GM21447 (cell line): ENCODE measurements around the gene USP38.
"Not testable (repeated sequence)": the region's sequence is repeated elsewhere in the genome, so short reads cannot be mapped to it uniquely, and the experiment has no call there.

Experiments
- ATAC-seq: cut with Tn5 transposase; IDR thresholded peaks from one replicate; pipeline ENCODE4 v1.9.1; 2021; ENCODE audit not compliant: unreplicated experiment

Gene USP38, protein sequence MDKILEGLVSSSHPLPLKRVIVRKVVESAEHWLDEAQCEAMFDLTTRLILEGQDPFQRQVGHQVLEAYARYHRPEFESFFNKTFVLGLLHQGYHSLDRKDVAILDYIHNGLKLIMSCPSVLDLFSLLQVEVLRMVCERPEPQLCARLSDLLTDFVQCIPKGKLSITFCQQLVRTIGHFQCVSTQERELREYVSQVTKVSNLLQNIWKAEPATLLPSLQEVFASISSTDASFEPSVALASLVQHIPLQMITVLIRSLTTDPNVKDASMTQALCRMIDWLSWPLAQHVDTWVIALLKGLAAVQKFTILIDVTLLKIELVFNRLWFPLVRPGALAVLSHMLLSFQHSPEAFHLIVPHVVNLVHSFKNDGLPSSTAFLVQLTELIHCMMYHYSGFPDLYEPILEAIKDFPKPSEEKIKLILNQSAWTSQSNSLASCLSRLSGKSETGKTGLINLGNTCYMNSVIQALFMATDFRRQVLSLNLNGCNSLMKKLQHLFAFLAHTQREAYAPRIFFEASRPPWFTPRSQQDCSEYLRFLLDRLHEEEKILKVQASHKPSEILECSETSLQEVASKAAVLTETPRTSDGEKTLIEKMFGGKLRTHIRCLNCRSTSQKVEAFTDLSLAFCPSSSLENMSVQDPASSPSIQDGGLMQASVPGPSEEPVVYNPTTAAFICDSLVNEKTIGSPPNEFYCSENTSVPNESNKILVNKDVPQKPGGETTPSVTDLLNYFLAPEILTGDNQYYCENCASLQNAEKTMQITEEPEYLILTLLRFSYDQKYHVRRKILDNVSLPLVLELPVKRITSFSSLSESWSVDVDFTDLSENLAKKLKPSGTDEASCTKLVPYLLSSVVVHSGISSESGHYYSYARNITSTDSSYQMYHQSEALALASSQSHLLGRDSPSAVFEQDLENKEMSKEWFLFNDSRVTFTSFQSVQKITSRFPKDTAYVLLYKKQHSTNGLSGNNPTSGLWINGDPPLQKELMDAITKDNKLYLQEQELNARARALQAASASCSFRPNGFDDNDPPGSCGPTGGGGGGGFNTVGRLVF

DNA sequence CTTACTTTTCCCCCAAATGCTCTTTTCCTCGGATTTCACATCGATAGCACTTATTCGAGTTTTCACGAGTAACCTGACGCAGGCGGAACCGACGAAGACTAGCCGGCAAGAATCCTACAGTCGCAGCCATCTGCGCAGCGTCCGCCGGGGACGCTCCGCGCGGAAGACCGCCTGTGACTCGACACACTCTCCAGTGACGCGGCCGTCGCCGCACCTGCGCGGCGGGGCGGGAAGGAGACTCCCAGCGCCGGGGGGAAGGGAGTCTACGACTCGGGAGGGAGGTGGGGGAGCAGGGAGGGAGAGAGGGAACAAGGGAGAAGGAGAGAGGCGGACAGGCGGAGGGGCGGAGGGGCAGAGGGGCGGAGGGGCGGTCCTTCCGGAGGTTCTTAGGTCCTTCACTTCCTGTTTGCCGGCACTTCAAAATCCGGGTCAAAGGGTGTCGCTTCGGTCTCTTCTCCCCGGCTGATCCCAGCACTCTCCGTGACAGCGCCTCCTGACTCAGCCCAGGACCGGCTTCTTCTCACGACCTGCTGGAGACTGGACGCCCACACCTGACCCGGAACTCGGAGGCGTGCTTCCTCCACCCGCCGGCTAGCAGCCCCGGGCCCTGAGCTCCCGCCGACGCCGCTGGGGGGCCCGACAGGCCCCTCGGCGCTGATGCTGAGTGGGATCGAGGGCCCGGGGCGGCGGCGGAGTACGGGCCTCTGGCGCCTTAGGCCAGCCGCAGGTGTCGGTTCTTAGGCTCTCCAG is at the start of gene USP38:
Gene USP38 (plus strand): TSS at position 415 of the 750 bp plus-strand sequence. CDS start 534 bp downstream, outside the sequence.
- ATAC-seq, result peak; percentile 74

DNA sequence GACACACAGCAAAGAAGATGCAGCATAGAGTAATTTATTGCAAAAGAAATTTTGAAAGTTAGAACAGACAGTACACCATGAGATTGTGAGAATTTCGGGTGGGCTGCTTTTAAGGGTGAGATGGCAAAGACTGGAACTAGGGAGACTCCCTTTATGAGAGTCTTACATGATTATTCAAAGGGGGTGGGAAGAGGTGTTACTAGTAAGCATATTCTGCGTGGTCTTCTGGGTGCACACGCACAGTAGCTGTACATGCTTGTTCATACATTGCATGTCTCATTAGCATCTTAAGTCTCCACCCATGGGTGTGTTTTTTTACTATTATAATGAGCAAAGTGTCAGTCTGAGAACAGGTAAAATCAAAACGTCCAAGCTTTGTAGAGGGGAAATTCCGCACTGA is 49.4 kb upstream of the USP38 start:
- no peak for ATAC-seq

DNA sequence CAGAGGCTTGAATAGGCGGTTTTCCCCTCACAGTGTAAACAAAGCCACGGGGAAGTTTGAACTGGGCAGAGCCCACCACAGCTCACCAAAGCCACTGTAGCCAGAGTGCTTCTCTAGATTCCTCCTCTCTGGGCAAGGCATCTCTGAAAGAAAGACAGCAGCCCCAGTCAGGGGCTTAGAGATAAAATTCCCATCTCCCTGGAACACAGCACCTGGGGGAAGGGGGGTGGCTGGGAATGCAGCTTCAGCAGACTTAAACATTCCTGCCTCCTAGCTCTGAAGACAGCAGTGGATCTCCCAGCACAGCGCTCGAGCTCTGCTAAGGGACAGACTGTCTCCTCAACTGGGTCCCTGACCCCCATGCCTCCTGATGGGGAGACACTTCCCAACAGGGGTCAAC is 44.0 kb upstream of the USP38 start:
- ATAC-seq, result no peak

DNA sequence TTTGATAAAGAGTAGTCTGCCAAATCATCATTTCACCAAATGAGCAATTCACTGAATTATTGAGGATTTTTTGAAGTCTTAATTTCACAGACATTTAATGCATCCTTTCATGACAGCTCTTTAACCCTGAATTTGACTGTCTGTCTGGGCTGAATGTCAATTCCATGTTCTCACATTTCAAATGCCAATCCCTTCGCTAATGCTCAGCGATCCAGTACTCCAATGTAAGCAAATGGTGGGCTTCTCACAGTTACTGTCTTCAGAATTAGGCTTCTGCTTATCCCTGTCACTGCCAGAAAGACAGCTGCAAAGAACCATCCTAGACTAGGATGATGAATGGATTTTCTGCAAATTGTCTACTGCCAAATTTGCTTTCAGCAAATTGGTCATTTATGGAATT is 36.2 kb upstream of the USP38 start:
- ATAC-seq, result no peak

DNA sequence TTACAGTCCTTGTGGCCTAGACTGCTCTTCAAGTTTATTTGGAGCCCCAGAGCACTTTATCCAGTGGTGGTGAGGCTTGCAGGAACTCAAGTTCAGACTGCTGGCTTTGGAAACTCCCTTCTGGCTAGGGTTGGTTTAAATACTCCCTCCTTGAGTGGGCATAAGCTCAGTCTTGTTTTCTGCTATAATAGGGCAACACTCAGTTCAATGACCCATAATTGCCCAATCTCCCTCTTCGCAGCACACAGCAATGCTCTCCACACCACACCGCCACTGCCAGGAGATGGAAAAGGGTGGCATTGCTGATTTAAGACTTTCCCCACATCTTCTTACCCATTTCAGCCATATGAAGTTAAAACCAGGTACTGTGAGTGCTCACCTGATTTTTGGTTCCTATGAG is 27.9 kb upstream of the USP38 start:
- ATAC-seq, result no peak

DNA sequence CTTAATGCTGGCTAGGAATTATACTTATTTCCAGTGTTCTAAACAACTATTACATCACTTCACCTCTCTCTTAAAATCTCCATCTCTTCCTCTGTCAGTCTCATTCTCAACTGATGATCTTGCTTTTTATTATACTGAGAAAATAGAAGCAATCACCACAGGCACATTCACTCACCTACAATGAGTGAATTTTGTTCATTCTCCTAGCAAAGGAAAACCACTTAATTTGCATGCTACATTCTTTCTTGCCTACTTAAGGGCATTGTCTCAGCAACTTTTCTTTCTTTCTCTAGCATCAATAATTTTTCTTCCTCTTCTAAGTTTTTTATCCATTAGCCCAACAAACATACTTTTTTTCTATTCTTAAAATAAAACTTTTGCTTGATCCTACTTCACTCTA is 21.1 kb upstream of the USP38 start:
- no peak for ATAC-seq

DNA sequence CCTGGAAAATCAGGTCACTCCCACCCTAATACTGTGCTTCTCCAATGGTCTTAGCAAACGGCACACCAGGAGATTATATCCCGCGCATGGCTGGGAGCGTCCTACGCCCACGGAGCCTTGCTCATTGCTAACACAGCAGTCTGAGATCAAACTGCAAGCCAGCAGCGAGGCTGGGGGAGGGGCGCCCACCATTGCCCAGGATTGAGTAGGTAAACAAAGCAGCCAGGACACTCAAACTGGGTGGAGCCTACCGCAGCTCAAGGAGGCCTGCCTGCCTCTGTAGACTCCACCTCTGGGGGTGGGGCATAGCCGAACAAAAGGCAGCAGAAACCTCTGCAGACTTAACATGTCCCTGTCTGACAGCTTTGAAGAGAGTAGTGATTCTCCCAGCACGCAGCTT is 18.0 kb upstream of the USP38 start:
- not testable (repeated sequence) for ATAC-seq

DNA sequence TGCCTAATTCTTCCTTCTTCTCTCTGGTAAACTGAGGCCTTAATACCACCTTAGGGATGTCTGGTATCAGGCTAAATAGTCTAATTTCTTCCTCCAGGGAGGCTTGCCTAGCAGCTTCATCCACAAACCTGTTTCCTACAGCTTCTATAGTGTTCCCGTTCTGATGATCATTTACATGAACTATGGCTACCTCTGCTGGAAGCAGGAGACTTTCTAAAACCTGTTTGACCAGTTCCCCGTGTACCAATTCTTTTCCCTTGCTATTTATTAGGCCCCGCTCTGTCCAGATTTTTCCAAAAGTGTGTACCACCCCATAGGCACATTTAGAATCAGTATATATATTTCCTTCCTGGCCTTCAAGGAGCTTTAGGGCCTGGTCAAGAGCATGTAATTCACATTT is 5.8 kb upstream of the USP38 start:
- ATAC-seq, result no peak

DNA sequence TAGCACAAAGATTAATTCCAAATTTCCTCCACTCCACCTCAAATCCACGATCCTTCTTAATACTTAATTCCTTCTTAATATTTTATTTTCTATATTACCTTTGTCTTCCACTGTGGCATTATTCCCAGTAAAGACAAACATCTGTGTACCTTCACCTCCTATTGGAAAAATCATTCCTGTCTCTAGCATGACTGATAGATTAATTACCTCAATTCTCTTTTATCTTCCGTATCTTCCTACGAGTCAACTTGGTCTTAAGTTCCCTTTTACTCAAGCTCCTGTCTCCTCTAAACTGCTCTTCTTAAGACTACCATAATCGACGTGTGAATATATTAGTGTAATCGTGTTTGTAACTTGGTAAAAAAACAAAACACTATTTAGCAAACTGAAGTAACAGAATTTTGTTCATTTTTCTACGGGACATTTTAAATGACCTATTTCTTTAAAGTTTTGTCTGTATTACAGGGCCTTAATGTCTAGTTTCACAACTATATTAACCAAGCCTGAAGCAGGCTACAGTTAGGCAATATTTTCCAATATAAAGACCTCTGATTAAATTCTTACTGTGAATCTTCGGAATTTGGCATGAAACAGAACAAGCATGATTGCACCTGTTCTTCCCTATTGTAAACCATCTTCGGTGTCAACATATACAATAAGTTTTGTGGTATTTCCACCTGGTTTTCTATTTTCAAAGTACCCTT is 1.1 kb upstream of the USP38 start:
- ATAC-seq, result no peak

DNA sequence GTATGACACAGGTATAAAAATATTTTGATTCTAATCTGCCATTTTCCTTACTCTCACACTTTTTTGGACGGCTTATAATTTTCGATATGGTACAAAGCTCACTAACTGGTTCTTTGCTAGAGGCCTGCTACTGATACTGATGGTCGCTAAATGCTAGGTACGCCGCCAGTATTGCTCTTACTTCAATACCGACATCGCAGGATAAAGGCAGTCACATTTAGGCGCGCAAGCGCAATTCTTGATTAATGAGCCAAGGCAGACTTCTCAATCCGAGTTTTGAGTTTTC is 557 bp upstream of the USP38 start:
- ATAC-seq, result peak; percentile 12

DNA sequence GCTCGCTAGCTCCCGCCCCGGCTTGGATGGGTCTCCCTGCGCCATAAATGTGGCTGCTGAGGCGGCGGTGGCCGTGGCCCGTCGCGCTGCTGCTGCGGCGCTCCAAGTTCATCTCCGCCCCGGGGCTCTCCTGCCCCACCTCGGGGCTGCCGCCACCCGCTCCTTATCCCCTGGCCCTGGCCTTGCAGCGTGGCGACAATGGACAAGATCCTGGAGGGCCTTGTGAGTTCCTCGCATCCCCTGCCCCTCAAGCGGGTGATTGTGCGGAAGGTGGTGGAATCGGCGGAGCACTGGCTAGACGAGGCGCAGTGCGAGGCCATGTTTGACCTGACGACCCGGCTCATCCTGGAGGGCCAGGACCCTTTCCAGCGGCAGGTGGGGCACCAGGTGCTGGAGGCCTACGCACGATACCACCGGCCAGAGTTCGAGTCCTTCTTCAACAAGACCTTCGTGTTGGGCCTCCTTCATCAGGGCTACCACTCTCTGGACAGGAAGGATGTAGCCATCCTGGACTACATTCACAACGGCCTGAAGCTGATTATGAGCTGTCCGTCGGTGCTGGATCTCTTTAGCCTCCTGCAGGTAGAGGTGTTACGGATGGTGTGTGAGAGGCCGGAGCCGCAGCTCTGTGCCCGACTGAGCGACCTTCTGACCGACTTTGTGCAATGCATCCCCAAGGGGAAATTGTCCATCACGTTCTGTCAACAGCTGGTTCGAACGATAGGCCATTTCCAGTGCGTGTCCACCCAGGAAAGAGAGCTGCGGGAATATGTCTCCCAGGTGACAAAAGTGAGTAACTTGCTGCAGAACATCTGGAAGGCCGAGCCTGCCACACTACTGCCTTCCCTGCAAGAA is 763 bp downstream of the USP38 start:
- peak; percentile 19 for ATAC-seq

DNA sequence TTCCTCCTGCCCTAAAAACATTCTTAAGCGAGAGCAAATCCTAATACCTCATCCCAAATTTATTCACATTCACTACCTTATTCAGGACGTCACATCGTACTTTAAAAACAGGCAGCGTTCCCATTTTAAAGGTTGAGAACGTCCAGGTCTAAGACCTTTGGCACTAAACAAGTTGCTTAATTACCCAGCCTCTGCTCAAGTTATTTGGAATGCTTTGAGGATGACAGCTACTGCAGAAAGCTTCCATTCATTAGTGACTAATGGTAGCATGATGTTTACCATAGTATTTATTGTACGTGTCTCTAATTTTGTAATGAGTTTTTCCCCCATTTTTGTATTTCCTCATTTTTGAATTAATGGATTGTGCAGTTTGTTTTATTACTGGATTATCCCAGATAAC is 1.5 kb downstream of the USP38 start:
- ATAC-seq, result no peak

DNA sequence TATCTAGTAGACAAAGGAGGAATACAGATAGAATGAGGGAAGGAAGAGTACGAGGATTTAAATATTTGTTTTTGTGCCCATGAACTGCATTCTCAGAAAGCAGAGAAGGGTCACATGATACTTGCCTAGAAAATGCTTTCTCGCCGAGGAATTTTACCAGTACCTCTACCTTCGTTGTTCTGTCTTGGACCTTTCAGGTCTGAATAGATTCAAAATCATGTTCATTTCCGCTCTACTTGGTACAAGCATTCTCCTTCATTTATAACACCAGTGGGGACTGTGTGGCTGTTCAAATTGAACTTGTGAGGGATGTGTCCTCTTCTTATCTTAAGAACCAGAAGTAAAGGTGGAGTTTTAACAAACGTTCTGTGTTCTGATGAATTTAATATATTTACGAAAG is 1.9 kb downstream of the USP38 start:
- no peak for ATAC-seq

DNA sequence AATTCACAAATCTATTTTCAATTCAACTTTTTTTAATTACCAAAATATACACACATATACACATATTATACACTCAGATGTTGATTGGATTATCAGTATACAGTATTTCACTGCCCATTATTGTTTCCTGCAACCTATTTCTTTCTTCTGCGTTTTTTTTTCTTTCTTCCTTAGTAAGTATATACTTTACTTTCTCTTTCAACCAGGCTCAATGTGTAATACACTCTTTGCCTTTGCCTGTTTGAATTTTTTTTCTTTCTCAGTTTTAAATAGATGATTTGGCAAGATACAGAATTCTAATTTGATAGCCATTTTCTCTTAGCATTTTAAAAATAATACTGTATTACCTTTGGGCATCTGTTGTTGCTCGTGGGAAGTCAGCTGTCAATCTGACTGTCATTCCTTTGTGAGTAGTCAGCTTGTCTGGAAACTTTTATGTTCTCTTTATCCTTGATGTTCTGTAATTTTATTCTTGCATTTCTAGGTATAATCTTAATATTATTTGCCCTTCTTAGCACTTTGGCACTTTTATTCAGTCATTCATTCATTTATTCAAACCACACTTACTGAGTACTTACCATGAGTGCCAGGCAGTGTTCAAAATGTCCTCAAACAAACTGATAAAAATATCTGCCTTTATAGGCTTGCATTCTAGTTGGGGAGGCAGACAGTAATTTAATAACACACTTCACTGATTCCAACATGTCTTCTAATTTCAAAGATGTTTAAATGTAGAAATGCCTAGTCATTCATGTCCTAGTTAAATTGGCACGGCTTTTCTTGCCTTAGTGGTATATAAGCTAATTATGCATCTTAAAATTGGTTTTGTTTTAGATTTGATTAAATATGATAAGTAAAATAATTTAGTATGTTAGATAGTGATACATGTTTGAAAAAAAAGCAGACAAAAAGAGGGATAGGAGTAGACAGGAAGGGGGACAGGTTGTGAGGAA is 3.7 kb downstream of the USP38 start:
- no peak for ATAC-seq

DNA sequence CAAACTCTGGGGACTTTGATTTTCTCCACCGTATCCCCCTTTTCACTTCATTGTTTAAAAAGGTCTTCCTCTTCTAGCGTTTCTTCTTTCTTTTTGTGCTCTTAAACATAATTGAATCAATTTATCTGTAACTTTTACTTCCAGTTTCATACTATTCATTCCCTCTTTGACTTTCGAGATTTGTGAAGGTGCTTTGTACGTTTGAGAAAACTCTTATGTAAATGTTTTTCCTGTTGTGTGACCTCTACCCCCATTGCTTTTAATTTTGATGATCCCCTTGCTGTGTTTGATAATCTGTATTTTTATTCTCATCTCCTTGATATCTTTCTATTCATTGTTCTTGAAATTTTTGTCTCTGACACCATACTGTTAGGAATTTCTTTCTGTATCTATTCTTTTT is 4.8 kb downstream of the USP38 start:
- ATAC-seq, result peak; percentile 17

DNA sequence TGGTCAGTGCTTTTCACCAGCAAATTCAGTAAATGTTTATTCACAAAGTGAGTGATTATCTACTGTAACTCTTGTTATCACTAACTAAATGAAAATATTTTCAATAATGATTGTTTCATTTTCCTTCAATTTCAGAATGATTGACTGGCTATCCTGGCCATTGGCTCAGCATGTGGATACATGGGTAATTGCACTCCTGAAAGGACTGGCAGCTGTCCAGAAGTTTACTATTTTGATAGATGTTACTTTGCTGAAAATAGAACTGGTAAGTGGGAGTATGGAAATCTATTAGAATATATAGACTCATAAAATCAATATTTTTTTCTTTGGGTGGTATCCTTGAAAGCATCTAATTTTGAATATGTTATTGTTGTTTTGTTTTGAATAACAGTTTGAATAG is 10.9 kb downstream of the USP38 start:
- ATAC-seq, result no peak

DNA sequence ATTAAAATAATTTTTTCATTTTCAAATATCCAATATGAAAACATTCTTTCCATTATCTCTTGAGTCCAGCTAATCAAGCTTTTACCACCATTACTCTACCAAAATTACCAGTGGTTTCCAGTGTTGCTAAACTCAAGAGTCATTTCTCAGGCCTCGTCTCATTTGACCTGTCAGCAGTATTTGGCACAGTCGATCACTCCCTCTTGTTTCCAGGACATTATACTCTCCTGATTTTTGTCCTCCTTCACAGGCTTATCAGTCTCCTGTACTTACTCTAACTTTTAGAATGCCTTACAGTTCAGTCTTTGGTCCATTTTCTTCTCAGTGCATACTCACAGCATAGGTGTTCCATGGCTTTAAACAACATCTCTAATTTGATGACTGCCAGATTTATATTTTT is 11.6 kb downstream of the USP38 start:
- no peak for ATAC-seq

DNA sequence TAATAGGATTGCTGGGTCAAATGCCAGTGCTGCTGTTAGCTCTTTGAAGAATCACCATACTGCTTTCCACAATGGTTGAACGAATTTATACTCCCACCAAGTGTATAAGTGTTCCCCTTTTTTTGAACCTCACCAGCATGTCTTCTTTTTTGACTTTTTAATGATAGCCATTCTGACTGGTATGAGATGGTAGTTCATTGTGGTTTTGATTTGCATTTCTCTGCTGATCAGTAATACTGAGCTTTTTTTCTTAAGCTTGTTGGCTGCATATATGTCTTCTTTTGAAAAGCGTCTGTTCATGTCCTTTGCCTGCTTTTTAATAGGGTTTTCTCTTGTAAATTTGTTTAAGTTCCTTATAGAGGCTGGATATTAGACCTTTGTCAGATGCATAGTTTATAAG is 14.8 kb downstream of the USP38 start:
- no peak for ATAC-seq

DNA sequence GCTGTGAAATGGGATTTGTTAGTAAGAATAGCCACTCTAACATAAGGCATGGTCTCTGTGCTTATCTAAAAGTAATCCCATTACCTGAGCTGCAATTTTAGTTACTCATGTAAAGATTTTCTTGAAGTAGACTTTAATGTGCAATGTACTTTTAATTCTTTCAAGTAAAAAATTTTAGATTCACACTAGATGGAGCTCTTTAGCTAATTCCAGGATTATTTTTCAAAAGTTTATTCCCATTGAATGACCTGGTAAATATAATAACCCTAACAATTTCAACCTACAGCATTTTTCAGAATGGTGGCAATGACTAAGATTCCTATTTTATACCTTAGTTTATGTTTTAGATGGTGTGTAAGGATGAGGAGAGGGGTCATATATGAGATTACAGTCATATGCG is 18.1 kb downstream of the USP38 start:
- no peak for ATAC-seq
